ENCODE measurements around the gene OR10H2.
"Not testable (repeated sequence)": the region's sequence is repeated elsewhere in the genome, so short reads cannot be mapped to it uniquely, and the experiment has no call there.

The OR10H2 gene, protein sequence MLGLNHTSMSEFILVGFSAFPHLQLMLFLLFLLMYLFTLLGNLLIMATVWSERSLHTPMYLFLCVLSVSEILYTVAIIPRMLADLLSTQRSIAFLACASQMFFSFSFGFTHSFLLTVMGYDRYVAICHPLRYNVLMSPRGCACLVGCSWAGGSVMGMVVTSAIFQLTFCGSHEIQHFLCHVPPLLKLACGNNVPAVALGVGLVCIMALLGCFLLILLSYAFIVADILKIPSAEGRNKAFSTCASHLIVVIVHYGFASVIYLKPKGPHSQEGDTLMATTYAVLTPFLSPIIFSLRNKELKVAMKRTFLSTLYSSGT

DNA sequence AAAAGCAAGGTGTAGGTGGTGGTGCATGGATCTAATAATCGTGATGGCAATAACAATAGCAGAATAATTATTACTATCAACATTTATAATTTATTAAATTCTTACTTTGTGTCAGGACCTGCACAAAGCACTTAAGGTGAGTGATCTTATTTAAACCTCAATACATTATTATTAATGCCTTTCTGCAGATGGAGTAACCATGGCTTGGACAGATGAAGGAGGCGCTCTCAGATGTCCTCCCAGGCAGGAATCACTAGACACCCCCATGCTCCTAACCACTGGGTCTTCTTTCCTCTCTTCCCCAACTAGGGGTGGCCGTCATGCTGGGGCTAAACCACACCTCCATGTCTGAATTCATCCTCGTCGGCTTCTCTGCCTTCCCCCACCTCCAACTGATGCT is at the start of gene OR10H2:
Gene OR10H2 (plus strand): TSS at position 301 of the 400 bp plus-strand sequence. CDS start 20 bp downstream, at position 321.
- TF ChIP-seq, protein P1, sequence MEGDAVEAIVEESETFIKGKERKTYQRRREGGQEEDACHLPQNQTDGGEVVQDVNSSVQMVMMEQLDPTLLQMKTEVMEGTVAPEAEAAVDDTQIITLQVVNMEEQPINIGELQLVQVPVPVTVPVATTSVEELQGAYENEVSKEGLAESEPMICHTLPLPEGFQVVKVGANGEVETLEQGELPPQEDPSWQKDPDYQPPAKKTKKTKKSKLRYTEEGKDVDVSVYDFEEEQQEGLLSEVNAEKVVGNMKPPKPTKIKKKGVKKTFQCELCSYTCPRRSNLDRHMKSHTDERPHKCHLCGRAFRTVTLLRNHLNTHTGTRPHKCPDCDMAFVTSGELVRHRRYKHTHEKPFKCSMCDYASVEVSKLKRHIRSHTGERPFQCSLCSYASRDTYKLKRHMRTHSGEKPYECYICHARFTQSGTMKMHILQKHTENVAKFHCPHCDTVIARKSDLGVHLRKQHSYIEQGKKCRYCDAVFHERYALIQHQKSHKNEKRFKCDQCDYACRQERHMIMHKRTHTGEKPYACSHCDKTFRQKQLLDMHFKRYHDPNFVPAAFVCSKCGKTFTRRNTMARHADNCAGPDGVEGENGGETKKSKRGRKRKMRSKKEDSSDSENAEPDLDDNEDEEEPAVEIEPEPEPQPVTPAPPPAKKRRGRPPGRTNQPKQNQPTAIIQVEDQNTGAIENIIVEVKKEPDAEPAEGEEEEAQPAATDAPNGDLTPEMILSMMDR (IDR thresholded peaks at IDR 0.05; ENCODE audit: low read depth, low read length, missing control alignments): no peak
- DNase-seq (ENCODE audit: extremely low read depth, low read depth): no peak
- no peak within 1 kb of the TSS for H3K4me3 ChIP-seq (replicated peaks; ENCODE audit: low read depth, low read length)

- no peak overlapping the region for H3K4me3 ChIP-seq (replicated peaks; ENCODE audit: low read depth, low read length)
- TF ChIP-seq, protein P1 (IDR thresholded peaks at IDR 0.05; ENCODE audit: low read depth, low read length, missing control alignments): no peak
- DNase-seq (ENCODE audit: extremely low read depth, low read depth): no peak
Observed at GRCh38 chr19:15679089-15679488, 48.7 kb upstream of the OR10H2 start.

DNA sequence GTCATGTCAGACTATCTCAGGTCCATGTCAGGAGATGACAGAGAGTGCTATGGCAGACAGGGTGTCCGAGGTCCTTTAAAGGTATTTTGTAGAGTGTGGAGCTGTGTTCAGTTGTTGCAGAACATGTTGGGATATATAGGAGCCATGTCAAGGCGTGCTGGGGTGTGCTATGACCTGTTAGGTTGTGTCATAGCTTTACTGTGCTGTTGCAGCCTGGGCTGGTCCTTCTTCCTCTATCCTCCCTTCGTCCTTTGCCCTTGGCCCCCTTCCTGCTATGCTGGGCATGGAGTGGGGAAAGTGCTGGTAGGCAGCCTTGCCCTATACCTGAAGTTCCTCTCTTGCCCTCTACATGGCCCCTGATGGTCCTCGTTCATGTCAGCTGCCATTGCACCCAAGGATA is 48.0 kb upstream of the OR10H2 start:
- DNase-seq (ENCODE audit: extremely low read depth, low read depth); H3K4me3 ChIP-seq (replicated peaks; ENCODE audit: low read depth, low read length): not testable (repeated sequence)

GRCh38 chr19:15680478-15681322 is 47.1 kb upstream of the OR10H2 start:
- no peak for DNase-seq (ENCODE audit: extremely low read depth, low read depth)
- TF ChIP-seq, protein P1 (IDR thresholded peaks at IDR 0.05; ENCODE audit: low read depth, low read length, missing control alignments): no peak
- H3K4me3 ChIP-seq (replicated peaks; ENCODE audit: low read depth, low read length): no peak overlapping the region

DNA sequence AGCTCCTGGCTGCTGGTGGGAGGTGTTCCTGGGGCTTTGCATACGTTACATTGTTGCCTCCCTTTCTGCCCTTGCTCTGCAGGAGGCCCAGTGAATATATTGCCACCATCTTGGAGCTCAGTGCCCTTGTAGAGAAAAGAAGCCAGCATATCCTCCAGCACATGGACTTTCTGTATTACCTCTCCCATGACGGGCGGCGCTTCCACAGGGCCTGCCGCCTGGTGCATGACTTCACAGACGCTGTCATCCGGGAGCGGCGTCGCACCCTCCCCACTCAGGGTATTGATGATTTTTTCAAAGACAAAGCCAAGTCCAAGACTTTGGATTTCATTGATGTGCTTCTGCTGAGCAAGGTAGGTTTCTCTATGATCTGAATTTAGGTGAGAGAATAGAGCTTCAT is 44.4 kb upstream of the OR10H2 start:
- TF ChIP-seq, protein P1 (IDR thresholded peaks at IDR 0.05; ENCODE audit: low read depth, low read length, missing control alignments): no peak
- no peak overlapping the region for H3K4me3 ChIP-seq (replicated peaks; ENCODE audit: low read depth, low read length)

GRCh38 chr19:15684828-15685227 is 43.0 kb upstream of the OR10H2 start:
- DNase-seq (ENCODE audit: extremely low read depth, low read depth): no peak
- H3K4me3 ChIP-seq (replicated peaks; ENCODE audit: low read depth, low read length): no peak overlapping the region
- TF ChIP-seq, protein P1 (IDR thresholded peaks at IDR 0.05; ENCODE audit: low read depth, low read length, missing control alignments): no peak

More for the DNA sequence above, 44.4 kb upstream of the OR10H2 start:
- DNase-seq (ENCODE audit: extremely low read depth, low read depth): no peak

GRCh38 chr19:15696654-15697194 is 31.1 kb upstream of the OR10H2 start:
- TF ChIP-seq, protein P1 (IDR thresholded peaks at IDR 0.05; ENCODE audit: low read depth, low read length, missing control alignments): no peak
- no peak overlapping the region for H3K4me3 ChIP-seq (replicated peaks; ENCODE audit: low read depth, low read length)
- DNase-seq (ENCODE audit: extremely low read depth, low read depth): no peak

Data from HFF-Myc (cell line).